HG02798 (cell line): ENCODE results near the gene TXNRD1.
"Not testable (repeated sequence)": the region's sequence is repeated elsewhere in the genome, so short reads cannot be mapped to it uniquely, and the experiment has no call there.

Source experiments
- ATAC-seq: cut with Tn5 transposase; IDR thresholded peaks from one replicate; pipeline ENCODE4 v1.9.1; 2021; ENCODE audit warnings: mild to moderate bottlenecking; ENCODE audit not compliant: unreplicated experiment, poor library complexity

The TXNRD1 gene

GRCh38 chr12:104215638-104216297 lies at the start of gene TXNRD1:
TSS of gene TXNRD1 (plus strand) at chr12:104215779. CDS start at chr12:104215803, 24 bp downstream.
- peak; percentile 96 for ATAC-seq

- ATAC-seq: no peak
These were observed 49.8 kb upstream of the TXNRD1 start for GRCh38 chr12:104165801-104166200.

GRCh38 chr12:104166465-104166864 lies 49.1 kb upstream of the TXNRD1 start:
- no peak for ATAC-seq

- no peak for ATAC-seq
These were observed 47.8 kb upstream of the TXNRD1 start for GRCh38 chr12:104167519-104168458.

DNA sequence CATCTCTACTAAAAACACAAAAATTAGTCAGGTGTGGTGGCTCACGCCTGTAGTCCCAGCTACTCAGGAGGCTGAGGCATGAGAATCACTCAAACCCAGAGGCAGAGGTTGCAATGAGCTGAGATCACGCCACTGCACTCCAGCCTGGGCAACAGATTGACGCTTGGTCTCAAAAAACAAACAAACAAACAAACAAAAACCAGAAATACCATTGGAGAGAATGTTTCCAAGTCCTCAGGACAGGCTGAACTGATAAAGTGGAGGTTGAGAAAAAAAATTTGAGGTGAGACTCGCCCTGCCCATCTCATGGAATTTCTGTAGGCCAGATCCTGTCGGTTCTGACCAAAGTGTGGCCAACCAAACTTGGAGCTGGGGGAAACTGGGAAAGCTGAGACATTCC lies 47.0 kb upstream of the TXNRD1 start:
- ATAC-seq: no peak

DNA sequence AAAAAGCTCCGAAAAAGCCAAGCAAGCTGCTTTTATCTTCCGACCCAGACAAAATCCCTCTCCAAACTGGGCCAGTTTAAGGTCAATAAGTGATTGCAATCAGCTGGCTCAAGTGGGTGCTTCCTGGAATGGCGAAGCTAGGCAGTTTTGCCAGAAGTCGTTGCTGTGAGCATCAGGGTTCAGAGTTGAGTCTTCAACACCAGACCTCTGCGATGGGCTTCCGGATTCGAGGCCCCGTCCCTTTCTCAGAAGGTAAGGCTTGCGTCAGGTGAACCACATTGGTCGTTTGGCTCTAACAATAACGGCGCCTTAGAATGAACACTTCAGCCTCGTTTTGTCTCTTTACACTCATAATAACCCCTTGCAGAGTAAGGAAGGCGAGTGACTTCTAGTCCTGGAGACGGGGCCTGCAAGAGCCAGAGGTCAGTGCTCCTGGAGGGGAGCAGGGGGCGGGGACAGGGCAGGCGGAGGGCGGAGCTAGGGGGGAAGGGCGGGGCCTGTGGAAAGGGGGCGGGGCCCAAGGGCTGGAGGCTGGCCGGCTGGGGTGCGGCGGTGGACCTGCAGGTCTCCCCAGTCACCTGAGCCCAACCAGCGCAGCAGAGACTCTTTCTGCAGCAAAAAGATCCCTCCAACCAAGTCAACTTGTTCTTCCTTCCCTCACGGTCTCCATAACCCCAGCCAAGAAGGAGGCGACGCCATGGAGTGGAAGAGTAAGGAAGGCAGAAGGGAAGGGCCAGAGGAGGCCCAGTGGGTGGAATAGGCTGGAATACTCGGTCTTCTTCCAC lies 43.6 kb upstream of the TXNRD1 start:
- no peak for ATAC-seq

DNA sequence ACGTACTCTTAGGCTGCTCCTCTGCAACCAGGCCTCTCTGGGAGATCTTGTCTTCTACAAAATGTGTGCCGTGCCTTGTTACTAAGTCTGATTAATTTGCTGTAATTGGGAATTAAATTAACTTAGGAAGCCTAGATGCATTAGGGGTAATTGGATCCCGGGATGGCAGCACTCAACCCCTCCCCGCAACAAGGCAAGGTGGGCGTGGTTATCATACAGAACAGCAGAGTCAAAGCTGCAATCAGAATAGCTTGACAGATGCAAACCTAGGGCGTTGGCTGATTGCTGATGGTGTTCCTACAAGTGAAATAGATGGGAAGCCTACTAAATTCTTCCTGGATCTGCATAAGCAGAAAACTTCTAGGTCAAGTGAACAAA lies 43.0 kb upstream of the TXNRD1 start:
- ATAC-seq: no peak

DNA sequence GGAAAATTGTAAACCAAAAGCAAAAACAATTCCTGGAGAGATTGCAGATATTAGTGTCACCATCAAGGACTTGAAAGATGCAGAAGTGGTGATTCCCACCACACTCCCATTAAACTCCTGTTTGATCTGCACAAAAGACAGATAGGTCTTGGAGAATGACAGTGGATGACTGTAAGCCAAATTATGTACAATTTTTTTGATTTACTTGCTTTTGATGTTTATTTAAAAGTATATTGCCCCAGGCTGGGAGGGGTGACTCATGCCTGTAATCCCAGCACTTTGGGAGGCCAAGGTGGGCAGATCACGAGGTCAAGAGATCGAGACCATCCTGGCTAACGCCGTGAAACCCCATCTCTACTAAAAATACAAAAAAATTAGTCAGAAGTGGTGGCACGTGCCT lies 41.8 kb upstream of the TXNRD1 start:
- not testable (repeated sequence) for ATAC-seq

- ATAC-seq: no peak
These were observed 39.8 kb upstream of the TXNRD1 start for GRCh38 chr12:104175726-104176247.

DNA sequence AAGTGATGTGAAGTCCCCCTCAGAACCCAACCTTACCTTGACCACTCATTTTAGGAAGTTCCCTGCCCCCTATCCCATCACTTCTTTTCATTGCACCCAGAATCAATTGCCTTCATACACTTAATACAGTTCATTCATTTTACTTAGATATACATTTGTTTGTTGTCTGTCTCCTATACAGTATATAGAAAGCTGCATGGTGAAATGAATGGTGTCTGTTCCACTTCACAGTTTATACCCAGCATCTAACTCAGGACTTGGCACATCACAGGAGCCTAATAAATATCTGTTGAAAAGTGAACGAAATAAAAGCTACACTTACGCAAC lies 38.3 kb upstream of the TXNRD1 start:
- ATAC-seq: no peak

GRCh38 chr12:104177663-104178501 lies 37.7 kb upstream of the TXNRD1 start:
- no peak for ATAC-seq

- ATAC-seq: no peak
These were observed 35.2 kb upstream of the TXNRD1 start for GRCh38 chr12:104180374-104180773.

GRCh38 chr12:104181313-104181712 lies 34.3 kb upstream of the TXNRD1 start:
- ATAC-seq: no peak

- no peak for ATAC-seq
These were observed 33.4 kb upstream of the TXNRD1 start for GRCh38 chr12:104182144-104182543.

GRCh38 chr12:104182621-104183378 lies 32.8 kb upstream of the TXNRD1 start:
- no peak for ATAC-seq

DNA sequence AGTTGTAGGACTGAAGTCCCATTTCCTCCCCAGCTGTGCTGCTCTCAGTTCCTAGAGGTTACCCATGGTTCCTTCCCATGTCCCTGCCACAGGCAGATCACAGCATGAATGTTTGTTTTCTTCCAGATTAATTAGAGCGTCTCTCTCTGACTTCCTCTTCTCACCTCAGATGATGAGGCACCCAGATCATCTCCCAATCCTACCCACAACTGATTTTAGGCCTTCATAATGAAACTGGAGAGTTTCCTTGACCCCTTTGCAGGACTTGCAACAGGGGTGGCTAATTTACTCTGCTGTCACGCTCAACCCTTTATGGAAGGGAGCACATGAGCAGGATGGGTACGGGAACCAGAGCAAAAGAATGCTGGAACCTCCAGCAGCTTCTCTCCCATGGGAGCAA lies 32.1 kb upstream of the TXNRD1 start:
- no peak for ATAC-seq

DNA sequence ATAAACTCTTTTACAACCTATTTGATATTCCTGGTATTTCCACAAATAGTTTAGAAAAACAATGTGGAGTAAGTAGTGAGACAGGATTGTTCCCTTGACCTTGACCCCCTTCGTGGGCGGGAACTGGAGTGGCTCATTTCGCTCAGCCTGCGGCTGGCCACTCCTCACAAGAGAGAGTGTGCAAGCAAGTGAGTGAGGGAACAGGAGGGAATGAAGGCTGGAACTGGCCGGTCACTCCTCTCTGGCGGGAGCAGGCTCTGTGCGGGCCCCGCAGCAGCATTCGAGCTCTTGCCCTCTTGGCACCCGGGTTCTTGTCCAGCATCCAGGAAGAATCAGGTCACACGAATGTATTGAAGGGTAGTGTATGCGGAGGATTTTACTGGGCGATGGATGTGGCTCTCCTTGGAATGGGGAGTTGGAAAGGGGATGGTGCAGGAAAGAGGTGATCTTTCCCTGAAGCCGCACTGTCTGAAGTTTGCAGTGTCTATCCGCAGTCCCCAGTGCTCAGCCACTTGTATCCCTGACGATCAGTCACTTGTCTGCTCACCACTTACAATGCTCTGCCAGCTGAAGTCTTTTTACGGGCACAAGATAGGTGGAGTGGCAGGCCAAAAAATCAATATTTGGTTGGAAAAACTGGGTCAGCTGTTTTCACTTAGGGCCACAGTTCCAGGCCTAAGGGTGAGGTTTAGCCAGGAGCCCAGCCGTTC lies 28.0 kb upstream of the TXNRD1 start:
- no peak for ATAC-seq

GRCh38 chr12:104188534-104188933 lies 27.0 kb upstream of the TXNRD1 start:
- no peak for ATAC-seq
